T-helper 2 cell treated with Interferon-gamma antibody and Interleukin-4, amounts not matched to agents 100 ng/mL and 5 ng/mL, for 36 hours (primary cell): ENCODE measurements around the gene C1orf53. TPM values are rescaled to one million over a fixed set of nuclear protein-coding genes. Genes with fewer than 3 reads are reported as not detected.

Experiments used
- intact Hi-C: fragments of 100-400 bp; cut with micrococcal nuclease; formaldehyde crosslinking; loops from one replicate; pipeline ENCODE4 v1.15.1; 2023
- total RNA-seq: library from RNA; stranded (reverse); gene quantifications from 2 replicates; pipeline ENCODE4 v1.2.3, GENCODE V29; 2022

The C1orf53 gene
- total RNA-seq, 1 donor from 2014 or later = 1.3 TPM

DNA sequence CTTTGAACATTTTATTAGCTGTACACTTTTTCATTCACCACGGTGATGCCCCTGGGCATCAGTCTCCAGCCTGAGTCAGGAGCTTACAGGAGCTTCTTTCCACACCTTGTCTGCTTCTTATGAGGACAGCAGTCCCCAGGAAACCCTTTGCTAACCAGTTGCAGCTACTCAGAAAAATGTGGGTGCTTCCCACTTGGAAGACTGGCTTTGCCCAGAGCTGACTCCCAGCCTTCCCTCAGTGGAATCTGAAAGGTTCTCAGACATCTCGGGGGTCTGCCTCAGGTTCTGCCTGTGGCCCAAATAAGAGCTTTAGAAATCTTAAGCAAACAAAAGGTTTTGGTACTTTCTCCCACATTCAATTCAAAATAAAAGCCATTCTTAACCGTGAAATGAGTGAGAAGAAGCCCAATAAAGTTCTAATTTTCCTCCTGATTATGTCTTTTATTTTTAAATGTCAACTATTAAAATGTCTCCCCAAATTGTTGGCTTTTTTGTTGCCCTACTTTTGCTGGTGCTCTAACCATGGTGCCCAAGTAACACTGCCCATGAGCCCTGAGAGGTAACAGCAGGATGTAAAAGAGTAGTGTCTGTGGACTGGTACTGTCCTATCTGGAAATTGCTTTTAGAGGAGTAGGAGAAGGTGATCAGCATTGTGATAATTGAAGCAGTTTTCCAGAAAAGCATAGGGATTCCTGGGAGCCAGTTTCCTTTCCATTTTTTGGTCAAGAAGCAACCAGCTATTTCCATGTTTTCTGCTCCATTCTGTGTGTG, 5.6 kb downstream of the C1orf53 start:
- intact Hi-C loops = no loop called here

DNA sequence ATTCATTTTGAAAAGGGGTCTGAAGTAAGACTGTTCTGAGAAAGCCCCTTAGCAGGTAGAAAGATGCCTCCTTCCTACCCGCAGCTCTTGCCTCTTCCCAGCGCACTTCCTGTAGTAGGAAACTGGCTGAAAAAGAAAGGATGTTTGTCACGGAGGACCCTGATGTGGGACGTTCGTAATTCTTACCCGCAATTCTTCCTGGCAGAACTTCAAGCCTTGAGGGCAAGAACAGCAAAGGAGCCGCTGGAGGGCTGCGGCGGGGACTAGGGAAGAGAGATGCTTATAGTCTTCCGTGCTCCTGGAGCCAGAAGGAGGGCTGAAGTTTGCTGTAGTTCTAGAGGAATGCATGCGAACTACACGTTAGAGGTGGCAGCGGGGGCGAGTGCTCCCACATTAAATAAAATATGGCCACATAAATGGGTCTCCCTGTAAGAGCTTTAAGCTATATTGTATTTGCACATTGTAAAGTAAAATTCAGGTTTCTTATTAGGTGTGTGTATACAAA, 6.3 kb downstream of the C1orf53 start:
- intact Hi-C loops = no loop called here

DNA sequence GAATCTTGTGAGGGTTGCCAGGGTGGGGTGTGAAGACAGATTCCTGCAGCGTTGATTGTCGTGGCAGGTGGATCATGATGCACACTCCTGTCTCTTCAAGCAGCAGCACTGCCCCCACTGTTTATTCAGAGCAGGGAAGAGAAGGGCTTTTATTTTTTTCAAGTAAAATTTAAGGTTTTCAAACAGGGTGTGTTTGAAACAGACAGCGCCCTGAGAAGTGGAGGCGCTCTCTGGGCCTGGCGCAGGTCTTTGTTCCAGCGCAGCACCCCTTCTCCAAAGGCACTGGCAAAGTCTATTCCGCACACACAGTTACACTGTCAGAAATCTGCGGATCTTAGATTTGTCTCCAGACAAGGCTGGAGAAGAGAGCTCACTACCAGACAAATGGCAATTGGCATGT, 7.0 kb downstream of the C1orf53 start:
- intact Hi-C loops = no loop called here

GRCh38 chr1:197910120-197910991, 7.9 kb downstream of the C1orf53 start:
- intact Hi-C loops = loop anchor here (1.0 kb wide), 1 partner anchor 8 kb away; no protein-coding TSS in a partner anchor

DNA sequence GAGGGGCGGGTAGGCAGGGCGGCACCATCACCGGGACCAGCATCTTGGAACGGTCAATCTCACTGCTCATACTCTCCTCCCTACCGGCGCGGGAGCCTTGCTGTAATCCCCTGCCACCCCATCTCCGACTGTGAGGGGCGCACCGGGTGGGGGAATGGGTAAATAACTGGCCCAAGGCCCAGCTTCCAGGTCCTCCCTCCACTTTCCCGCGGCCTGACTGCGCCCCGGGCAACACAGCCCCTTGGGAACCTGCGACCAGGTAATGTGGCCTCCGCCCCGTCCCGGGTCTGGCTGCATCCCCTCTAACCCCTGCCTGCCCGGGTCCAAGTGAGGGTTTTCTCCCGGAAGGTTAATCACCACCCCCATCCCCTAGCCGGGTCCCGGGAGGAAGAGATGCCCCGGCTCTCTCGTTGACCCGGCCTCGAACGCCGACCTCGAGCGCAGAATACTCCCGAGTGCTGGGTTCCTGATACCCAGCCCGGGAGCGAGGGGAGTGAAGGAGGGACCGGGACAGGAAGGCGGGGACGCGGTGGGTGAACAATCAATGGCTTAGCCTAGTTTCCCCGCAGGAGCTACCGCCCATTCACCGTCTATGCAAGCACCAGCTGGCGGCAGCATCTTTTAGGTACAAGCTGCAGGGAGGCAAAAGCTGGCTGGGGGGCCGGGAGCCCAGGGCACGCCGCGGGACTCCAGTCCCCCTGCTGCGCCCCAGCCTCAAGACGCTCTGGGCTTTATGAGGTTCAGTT, 8.9 kb downstream of the C1orf53 start:
- intact Hi-C loops = loop anchor here (1.0 kb wide), 1 partner anchor 9 kb away; the partner anchor contains the start of gene C1orf53

DNA sequence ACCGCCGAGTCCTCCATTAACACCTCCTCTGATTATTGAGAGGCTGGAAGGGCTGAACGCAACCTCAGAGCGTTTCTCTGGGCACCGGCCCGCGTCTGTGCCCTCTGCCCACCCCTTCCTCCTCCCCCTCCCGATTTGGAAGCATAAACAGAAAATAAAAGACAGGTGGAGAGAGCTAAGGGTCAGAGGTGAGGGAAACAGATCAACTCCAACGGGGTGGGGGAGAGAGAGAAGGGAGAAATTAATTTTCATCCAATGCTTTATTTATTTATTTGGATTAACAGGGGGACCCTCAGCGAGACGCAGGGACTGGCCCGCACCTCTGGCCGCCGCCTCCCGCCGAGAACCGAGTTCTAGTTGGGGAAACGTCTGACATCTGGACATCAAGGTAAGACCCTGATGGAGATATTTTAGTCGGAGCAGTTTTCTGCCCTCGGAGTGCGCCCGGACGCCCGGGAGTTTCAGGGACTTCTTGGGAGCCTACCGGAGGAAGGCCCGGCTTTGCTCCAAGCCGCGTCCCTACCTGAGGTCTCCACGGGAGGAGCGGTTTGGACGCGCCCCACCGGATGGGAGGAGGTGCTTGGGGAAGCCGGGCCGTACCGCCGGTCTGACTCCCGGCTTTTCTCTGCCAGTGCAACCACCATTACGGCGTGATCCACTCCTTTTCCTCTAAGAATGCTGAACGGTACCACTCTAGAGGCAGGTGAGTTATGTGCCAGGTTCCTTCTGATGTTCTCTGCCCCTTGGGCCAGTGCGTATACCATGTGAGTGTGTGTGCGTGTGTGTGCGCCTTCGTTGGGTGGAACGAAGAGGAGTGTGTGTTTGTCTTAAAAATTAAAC, 9.6 kb downstream of the C1orf53 start:
- intact Hi-C loops = loop anchor here (1.0 kb wide), 1 partner anchor 10 kb away; the partner anchor contains the start of gene C1orf53

DNA sequence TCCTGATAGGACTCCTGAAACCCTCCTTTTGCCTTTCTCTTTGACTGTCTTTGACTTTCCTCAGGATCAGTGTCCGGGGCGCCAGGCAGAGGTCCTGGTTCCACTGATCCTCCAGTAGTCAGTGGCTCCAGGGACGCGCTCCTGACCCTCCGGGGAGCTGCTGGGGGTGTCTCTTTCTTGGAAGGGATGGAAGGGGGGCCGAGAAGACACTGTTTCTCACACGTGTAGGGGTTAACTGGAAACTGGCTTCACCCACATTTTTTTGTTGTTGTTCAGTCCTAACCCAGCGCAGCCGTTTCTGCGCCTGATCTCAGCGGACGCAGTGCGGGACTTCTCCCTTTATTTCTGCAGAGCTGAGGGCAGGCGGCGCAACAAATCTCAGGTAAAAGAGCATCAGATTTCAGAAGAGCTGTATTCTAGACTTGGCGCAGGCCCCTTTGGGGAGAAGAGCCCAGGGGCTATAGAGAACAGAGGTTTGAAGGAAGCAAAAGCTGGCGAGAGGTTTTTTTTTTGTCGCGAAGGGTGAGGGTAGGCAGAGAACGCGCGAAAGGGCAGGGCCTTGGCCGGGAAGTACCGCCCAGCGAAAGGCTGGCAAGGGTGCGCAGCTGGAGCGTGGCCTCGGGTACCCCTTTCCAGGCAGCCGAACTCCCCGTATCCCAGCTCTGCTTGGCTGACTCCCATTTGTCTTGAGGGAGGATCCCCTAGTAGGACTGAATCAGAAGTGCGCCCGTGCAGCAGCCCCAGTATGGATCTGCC, 10.5 kb downstream of the C1orf53 start:
- intact Hi-C loops = no loop called here

DNA sequence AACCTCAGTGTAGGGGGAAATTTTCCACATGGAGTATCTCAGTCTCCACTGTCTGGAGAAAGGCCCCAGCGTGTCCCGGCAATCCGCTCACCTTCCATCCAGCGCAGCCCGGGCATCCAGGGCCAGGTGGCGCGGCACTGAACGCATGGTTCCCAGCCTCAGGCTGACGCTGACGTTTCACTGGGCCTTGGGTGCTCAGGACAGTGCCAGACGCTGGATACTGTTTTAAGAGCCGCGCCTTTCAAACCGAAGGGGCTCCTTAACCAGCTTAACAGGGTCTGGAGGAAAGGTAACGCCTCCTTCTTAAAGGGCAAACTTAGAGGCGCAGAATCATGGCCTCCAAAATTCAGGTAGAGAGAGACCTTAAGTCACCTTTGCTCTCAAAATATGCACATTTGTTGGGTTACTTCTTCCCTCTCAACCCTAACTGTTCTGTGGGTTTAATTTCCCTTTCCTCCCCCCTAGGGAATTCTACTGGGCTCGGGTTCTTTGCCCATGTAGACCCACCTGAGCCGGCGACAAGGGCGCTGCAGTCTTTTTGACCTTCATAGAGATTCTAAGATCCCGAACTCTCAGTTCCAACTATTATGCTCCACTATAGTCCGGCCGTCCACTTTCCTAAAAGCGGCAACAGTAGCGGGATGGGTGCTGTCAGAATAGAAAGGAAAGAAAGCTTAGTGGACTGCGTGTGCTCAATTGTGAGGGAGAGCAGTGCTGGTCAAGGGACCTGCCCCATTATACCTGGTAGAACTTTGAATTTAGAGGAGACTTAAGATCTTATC, 11.3 kb downstream of the C1orf53 start:
- intact Hi-C loops = no loop called here

- intact Hi-C loops = no loop called here
Measured at GRCh38 chr1:197914510-197914909, 12.1 kb downstream of the C1orf53 start.

DNA sequence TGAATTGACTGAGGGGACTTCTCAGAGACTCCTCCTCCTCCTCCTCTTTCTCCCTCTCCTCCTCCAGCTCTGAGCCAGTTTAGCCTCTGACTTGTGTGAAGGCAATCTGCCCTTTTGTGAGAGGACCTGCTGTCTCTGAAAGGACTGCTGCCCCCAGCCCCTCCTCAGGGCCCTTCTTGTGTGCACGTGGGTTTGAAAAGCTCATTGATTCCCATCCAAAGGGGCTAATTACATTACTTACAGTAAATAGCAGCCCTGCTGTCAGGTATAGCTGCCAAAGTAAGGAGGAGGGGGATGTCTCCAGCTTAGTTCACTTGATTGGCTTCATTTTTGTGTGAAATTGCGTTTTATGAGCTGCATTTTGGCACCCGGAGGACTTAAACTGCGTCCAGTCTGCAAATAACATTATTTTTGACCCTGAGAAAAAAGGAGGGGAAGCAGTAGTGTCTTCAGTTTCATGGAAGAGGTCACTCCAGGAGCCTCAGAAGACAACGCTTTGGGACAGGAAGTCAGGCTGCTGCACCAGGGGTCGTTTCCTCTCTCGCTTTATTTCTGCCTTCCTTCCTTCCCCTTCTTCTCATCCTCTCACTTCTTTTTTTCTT, 12.9 kb downstream of the C1orf53 start:
- intact Hi-C loops = loop anchor here (5.0 kb wide), 1 partner anchor 552 kb away; no protein-coding TSS in a partner anchor

GRCh38 chr1:197915862-197916499, 13.6 kb downstream of the C1orf53 start:
- intact Hi-C loops = loop anchor here (2.0 to 5.0 kb wide), 2 partner anchors 301 to 551 kb away; no protein-coding TSS in a partner anchor

GRCh38 chr1:197916500-197916983, 14.1 kb downstream of the C1orf53 start:
- intact Hi-C loops = loop anchor here (2.0 to 5.0 kb wide), 2 partner anchors 302 to 551 kb away; no protein-coding TSS in a partner anchor

DNA sequence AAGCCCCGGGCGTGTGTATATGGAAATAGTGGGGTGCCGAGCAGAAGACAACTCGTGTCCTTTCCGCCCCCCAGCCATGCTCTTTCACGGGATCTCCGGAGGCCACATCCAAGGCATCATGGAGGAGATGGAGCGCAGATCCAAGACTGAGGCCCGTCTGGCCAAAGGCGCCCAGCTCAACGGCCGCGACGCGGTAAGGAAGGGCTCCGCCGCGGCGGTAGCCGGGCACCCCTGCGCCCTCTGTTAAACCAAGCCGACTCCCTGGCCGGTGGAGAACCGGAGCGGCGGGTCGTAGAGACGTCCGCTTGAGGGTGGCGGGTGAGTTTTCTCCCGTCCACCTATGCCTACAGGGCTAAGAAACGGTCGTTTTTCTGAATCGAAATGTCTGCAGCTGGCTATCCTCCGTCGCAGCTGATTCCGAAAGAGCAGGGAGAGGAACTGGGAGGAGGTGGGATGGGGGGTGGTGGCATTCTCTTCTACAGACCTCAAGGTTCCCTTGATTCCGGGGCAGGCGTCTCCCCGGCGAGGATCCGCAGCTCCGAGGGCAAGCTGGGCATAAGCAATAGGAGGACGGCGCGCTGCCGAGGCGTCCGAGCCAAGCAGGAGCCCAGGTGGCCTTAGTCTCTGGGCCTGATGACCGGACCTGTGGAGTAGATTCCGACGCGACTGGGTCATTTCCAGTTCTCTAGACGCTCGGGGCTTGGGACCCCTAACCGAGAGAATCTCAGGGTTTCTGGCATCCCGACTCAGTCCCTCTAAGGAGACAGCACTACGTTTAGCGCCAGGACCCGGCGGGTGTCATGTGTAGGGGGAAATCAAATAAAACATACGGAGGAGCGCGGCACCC, 15.6 kb downstream of the C1orf53 start:
- intact Hi-C loops = loop anchor here (1.0 to 5.0 kb wide), 5 partner anchors 8 to 549 kb away; partner anchors contain the start of genes C1orf53 and NEK7

DNA sequence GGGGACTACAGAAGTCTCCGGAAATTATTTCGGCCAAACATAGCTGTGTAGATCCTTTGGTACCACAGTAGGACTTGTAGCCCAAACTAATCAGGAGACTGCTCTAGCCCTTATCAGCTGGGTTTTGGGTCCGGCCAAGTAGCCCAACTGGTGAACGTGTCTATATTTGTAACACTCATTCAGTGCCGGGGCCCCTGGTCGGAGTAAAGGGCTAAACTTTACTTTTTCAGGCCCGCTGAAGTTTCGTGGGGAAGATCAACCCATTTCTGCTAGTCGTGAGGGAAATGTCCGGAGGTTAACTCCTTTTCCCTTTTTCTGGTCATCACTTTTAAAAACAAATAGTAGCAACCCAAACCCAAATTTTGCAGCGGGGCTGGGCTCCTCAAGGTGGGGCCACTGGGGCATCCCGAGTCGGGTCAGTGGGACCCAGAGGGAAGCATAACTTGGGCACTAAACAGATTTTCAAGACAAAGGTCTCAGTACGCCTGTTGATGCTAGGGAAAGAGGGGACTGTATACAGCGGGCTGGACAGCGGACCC, 16.4 kb downstream of the C1orf53 start:
- intact Hi-C loops = loop anchor here (1.0 to 5.0 kb wide), 4 partner anchors 9 to 548 kb away; partner anchors contain the start of genes C1orf53 and NEK7

- intact Hi-C loops = loop anchor here (2.0 to 10.0 kb wide), 5 partner anchors 17 to 548 kb away; partner anchors contain the start of genes C1orf53 and NEK7
Measured at GRCh38 chr1:197919346-197920066, 17.1 kb downstream of the C1orf53 start.
